SK-N-SH (cell line): ENCODE data around the gene ADAMTS13. TPM values are rescaled to one million over a fixed set of nuclear protein-coding genes. Genes with fewer than 3 reads are reported as not detected.

ENCODE experiments used
- CTCF ChIA-PET: fragments of 300-600, 350-600 bp; formaldehyde crosslinking; extraction: SDS; loops from one replicate; lab custom pipeline; 2021; lab: Yijun Ruan, JAX
- POLR2A ChIA-PET: fragments of 350-600 bp; sonication (Branson Sonifier 250); formaldehyde crosslinking; extraction: SDS; loops from one replicate; lab custom pipeline; 2020; ENCODE audit warnings: antibody characterized with exemption, inconsistent platforms; lab: Yijun Ruan, JAX
- DNase-seq: peaks from one replicate; pipeline ENCODE4 v3.0.0; 2012
- H2AFZ ChIP-seq: fragments of 200-600 bp; sonication (generic); 2 replicates; pipeline ENCODE4 v1.8.1; 2016; ENCODE audit warnings: antibody characterized with exemption, mild to moderate bottlenecking, low read depth
- H3F3A ChIP-seq: fragments of 200-600 bp; sonication (generic); replicated peaks from 2 replicates; pipeline ENCODE3; 2016; ENCODE audit warnings: antibody characterized with exemption, mild to moderate bottlenecking; ENCODE audit not compliant: insufficient read depth
- H3K27ac ChIP-seq, 2 experiments: fragments of 200-500 bp in 1 of 2; fragments of 200-600 bp in 1 of 2; sonication (Bioruptor generic) in 1 of 2; sonication (generic), shearing (Covaris generic) in 1 of 2; 2 replicates each; pipeline versions ENCODE4 v1.5.1 to v1.6.1; 2014 to 2016; ENCODE audit warnings: low read depth in 2 of 2, inconsistent platforms in 1 of 2, low read length in 1 of 2, mild to moderate bottlenecking in 1 of 2, mixed read lengths in 1 of 2
- H3K27me3 ChIP-seq: fragments of 200-600 bp; sonication (generic), shearing (Covaris generic); 2 replicates; pipeline ENCODE4 v1.6.1; 2016; ENCODE audit warnings: mixed run types; ENCODE audit not compliant: insufficient read depth
- H3K36me3 ChIP-seq, 2 experiments: fragments of 200-500 bp in 1 of 2; fragments of 200-600 bp in 1 of 2; sonication (Bioruptor generic) in 1 of 2; sonication (generic) in 1 of 2; replicated peaks in 1 of 2; 2 replicates each; pipeline versions ENCODE3 to v1.5.1; 2014 to 2016; ENCODE audit warnings: low read length in 1 of 2, mild to moderate bottlenecking in 1 of 2; ENCODE audit not compliant: insufficient read depth in 2 of 2, control insufficient read depth in 1 of 2
- H3K4me1 ChIP-seq, 2 experiments: fragments of 200-500 bp in 1 of 2; fragments of 200-600 bp in 1 of 2; sonication (Bioruptor generic) in 1 of 2; sonication (generic), shearing (Covaris generic) in 1 of 2; 2 replicates each; pipeline versions ENCODE4 v1.5.1 to v1.6.1; 2014 to 2016; ENCODE audit warnings: low read depth in 1 of 2, low read length in 1 of 2, mixed run types in 1 of 2; ENCODE audit not compliant: insufficient read depth in 2 of 2, control insufficient read depth in 1 of 2
- H3K4me2 ChIP-seq: fragments of 200-600 bp; sonication (generic), shearing (Covaris generic); 2 replicates; pipeline ENCODE4 v1.6.1; 2017; ENCODE audit warnings: mixed run types
- H3K4me3 ChIP-seq, 2 experiments: fragments of 200-500 bp in 1 of 2; fragments of 200-600 bp in 1 of 2; sonication (Bioruptor generic) in 1 of 2; sonication (generic), shearing (Covaris generic) in 1 of 2; 2 replicates each; pipeline versions ENCODE4 v1.5.1 to v1.8.1; 2014 to 2016; ENCODE audit warnings: low read depth in 2 of 2, inconsistent platforms in 1 of 2, low read length in 1 of 2, mild to moderate bottlenecking in 1 of 2, mixed read lengths in 1 of 2, moderate library complexity in 1 of 2
- H3K79me2 ChIP-seq: fragments of 200-600 bp; sonication (generic); 2 replicates; pipeline ENCODE4 v1.8.1; 2017; ENCODE audit warnings: mild to moderate bottlenecking; ENCODE audit not compliant: insufficient read depth
- H3K9ac ChIP-seq: fragments of 200-600 bp; sonication (generic); 2 replicates; pipeline ENCODE4 v1.6.1; 2017; ENCODE audit warnings: mixed run types
- H3K9me2 ChIP-seq: fragments of 200-600 bp; sonication (generic); 2 replicates; pipeline ENCODE4 v1.6.1; 2017; ENCODE audit warnings: mixed run types
- H3K9me3 ChIP-seq: fragments of 200-600 bp; sonication (generic); 2 replicates; pipeline ENCODE4 v1.6.1; 2017; ENCODE audit warnings: mixed run types, mild to moderate bottlenecking, moderate library complexity
- H4K20me1 ChIP-seq: fragments of 200-600 bp; sonication (generic); 2 replicates; pipeline ENCODE4 v1.6.1; 2017; ENCODE audit warnings: mild to moderate bottlenecking, mixed run types; ENCODE audit not compliant: insufficient read depth
- EP300 ChIP-seq, 2 experiments: IDR thresholded peaks; 2 replicates each; pipeline versions ENCODE4 v1.4.0 to v1.6.1; 2012; ENCODE audit warnings: borderline replicate concordance in 1 of 2, low read depth in 1 of 2, low read length in 1 of 2
- MEF2A ChIP-seq: IDR thresholded peaks from 2 replicates; pipeline ENCODE4 v1.4.0; 2012; ENCODE audit warnings: low read depth, borderline replicate concordance
- PBX3 ChIP-seq: IDR thresholded peaks from 2 replicates; pipeline ENCODE4; 2012
- YY1 ChIP-seq: IDR thresholded peaks from 2 replicates; pipeline ENCODE4 v1.4.0; 2012; ENCODE audit warnings: low read depth, mild to moderate bottlenecking
- ZBTB33 ChIP-seq: IDR thresholded peaks from 2 replicates; pipeline ENCODE4 v1.4.0; 2012; ENCODE audit warnings: low read depth, borderline replicate concordance
- WGBS: methylation state at CpG from one replicate; pipeline ENCODE4 v1.1.6; 2017; ENCODE audit warnings: low lambda C conversion rate; 5-methylcytosine and 5-hydroxymethylcytosine counted together
- polyA plus RNA-seq, 3 experiments: library from polyadenylated mRNA; depleted of rRNA; stranded (reverse); fragments of >200 nt; gene quantifications; 2 replicates each; pipeline ENCODE4 v1.2.3, GENCODE V29; 2012

Gene ADAMTS13
- polyA plus RNA-seq, 1 of the 3 experiments (the other 2 are of a cell fraction) = 10.6 TPM

GRCh38 chr9:133496861-133497842, 75.0 kb downstream of the ADAMTS13 start:
- WGBS = 68% methylated on average over 20 of the region's 35 CpGs
- Histone ChIP-seq H4K20me1 (no peaks in the 10 kb centered on the region), H3K27ac (no peak overlapping the region), H3K4me2 (no peak overlapping the region), H3K4me3 (no peak overlapping the region), H2AFZ (no peak overlapping the region), H3K27me3 (no peaks in the 10 kb centered on the region), H3K79me2 (no peaks in the 10 kb centered on the region), H3K36me3 (no peaks in the 10 kb centered on the region), H3K4me1 (peaks cover 0 to 30% of the 10 kb centered on the region in 2 experiments; a peak in 1 of 4 replicates), H3F3A (no peaks in the 10 kb centered on the region), H3K9me3 (no peaks in the 10 kb centered on the region), H3K9me2 (no peaks in the 10 kb centered on the region), H3K9ac (no peak overlapping the region)
- CTCF ChIA-PET = interaction anchor here (1.5 to 3.0 kb wide), 2 partner anchors 9 to 11 kb away, joined by 3 to 20 read pairs; no protein-coding TSS in a partner anchor
- no peak for DNase-seq
- TF ChIP-seq MEF2A = no peak
- TF ChIP-seq PBX3 = no peak
- no peak for TF ChIP-seq YY1
- POLR2A ChIA-PET = no interaction called here

- H3K27me3 ChIP-seq = no peaks in the 10 kb centered on the region
- no peaks in the 10 kb centered on the region for H4K20me1 ChIP-seq
- peaks cover 0 to 12% of the 10 kb centered on the region in 2 experiments; a peak in 1 of 4 replicates for H3K4me1 ChIP-seq
- ChIA-PET POLR2A (interaction anchor here (0.8 to 0.9 kb wide), 2 partner anchors 14 to 35 kb away, joined by 3 read pairs; partner anchors contain the start of gene ADAMTSL2), CTCF (interaction anchor here (0.6 to 1.6 kb wide), 5 partner anchors 11 to 58 kb away, joined by 3 to 7 read pairs (median 3); no protein-coding TSS in a partner anchor)
- H3K9me2 ChIP-seq = no peaks in the 10 kb centered on the region
- no peaks in the 10 kb centered on the region for H3K9me3 ChIP-seq
- no peak for DNase-seq
- no peak overlapping the region for H2AFZ ChIP-seq
- no peak overlapping the region for H3K9ac ChIP-seq
- 67% methylated on average over 13 of the region's 19 CpGs for WGBS
- H3K4me2 ChIP-seq = no peak overlapping the region
- H3K4me3 ChIP-seq = no peak overlapping the region
- TF ChIP-seq EP300 (IDR thresholded peaks at IDR 0.05; ENCODE audit: borderline replicate concordance in 1 of 2, low read depth in 1 of 2, low read length in 1 of 2) = no peak
- TF ChIP-seq ZBTB33 = no peak
- TF ChIP-seq PBX3 = no peak
- no peaks in the 10 kb centered on the region for H3F3A ChIP-seq
- no peaks in the 10 kb centered on the region for H3K79me2 ChIP-seq
- no peaks in the 10 kb centered on the region for H3K36me3 ChIP-seq
- H3K27ac ChIP-seq = no peak overlapping the region
Observed at GRCh38 chr9:133499132-133499891, 77.1 kb downstream of the ADAMTS13 start.
